Stomach (tissue), 4 donors: ENCODE data around the gene MT1M.
A peak's percentile ranks its signal among the peaks of the same experiment; 100 is the strongest.

Experiments
- EP300 ChIP-seq: sonication (generic); formaldehyde crosslinking; IDR thresholded peaks from one replicate; pipeline ENCODE4 v1.6.1; 2017; ENCODE audit warnings: antibody characterized with exemption
- POLR2A ChIP-seq, 4 donors: fragments of 450-650 bp; IDR thresholded peaks; one replicate each; pipeline ENCODE4 v1.6.1; 2016; ENCODE audit warnings: antibody characterized with exemption in 4 of 4, control low read depth in 2 of 4, mild to moderate bottlenecking in 1 of 4, moderate library complexity in 1 of 4
- TF ChIP-seq, protein P1 (sequence below), 7 experiments: fragments of 450-650 bp in 4 of 7; fragments of 200-600 bp in 3 of 7; sonication (generic) in 3 of 7; IDR thresholded peaks; one replicate each; pipeline ENCODE4 v1.5.1; 2016 to 2019; ENCODE audit warnings: antibody characterized with exemption in 7 of 7, control low read depth in 2 of 7, mild to moderate bottlenecking in 1 of 7

- TF ChIP-seq, protein P1, sequence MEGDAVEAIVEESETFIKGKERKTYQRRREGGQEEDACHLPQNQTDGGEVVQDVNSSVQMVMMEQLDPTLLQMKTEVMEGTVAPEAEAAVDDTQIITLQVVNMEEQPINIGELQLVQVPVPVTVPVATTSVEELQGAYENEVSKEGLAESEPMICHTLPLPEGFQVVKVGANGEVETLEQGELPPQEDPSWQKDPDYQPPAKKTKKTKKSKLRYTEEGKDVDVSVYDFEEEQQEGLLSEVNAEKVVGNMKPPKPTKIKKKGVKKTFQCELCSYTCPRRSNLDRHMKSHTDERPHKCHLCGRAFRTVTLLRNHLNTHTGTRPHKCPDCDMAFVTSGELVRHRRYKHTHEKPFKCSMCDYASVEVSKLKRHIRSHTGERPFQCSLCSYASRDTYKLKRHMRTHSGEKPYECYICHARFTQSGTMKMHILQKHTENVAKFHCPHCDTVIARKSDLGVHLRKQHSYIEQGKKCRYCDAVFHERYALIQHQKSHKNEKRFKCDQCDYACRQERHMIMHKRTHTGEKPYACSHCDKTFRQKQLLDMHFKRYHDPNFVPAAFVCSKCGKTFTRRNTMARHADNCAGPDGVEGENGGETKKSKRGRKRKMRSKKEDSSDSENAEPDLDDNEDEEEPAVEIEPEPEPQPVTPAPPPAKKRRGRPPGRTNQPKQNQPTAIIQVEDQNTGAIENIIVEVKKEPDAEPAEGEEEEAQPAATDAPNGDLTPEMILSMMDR (IDR thresholded peaks at IDR 0.05), result peak in 1 of 7 experiments; percentile 3
- TF ChIP-seq POLR2A (IDR thresholded peaks at IDR 0.05), result no peak
- no peak for TF ChIP-seq EP300
These were observed 15.0 kb upstream of the MT1M start for GRCh38 chr16:56617212-56618085.
